T1000 (cell line): Measurements from ENCODE around the gene PIP4K2C.

Source experiments
- DNase-seq: peaks from one replicate; lab custom pipeline; 2025; ENCODE audit warnings: mixed read lengths; lab: John Stamatoyannopoulos, UW

PIP4K2C gene

GRCh38 chr12:57590864-57591781, at the start of gene PIP4K2C:
PIP4K2C (plus strand) TSS chr12:57591192; CDS start chr12:57591290, 98 bp downstream.
- peak; percentile 100 for DNase-seq

- no peak for DNase-seq
Measured at GRCh38 chr12:57541717-57542116, 49.3 kb upstream of the PIP4K2C start.

- DNase-seq, result no peak
Measured at GRCh38 chr12:57543581-57543980, 47.4 kb upstream of the PIP4K2C start.

GRCh38 chr12:57545809-57546437, 45.1 kb upstream of the PIP4K2C start:
- DNase-seq, result no peak

- DNase-seq, result peak; percentile 93
Measured at GRCh38 chr12:57546438-57547287, 44.3 kb upstream of the PIP4K2C start, which contains the start of gene DCTN2. DCTN2 (minus strand) TSS chr12:57547192; CDS start chr12:57547063, 129 bp downstream.

DNA sequence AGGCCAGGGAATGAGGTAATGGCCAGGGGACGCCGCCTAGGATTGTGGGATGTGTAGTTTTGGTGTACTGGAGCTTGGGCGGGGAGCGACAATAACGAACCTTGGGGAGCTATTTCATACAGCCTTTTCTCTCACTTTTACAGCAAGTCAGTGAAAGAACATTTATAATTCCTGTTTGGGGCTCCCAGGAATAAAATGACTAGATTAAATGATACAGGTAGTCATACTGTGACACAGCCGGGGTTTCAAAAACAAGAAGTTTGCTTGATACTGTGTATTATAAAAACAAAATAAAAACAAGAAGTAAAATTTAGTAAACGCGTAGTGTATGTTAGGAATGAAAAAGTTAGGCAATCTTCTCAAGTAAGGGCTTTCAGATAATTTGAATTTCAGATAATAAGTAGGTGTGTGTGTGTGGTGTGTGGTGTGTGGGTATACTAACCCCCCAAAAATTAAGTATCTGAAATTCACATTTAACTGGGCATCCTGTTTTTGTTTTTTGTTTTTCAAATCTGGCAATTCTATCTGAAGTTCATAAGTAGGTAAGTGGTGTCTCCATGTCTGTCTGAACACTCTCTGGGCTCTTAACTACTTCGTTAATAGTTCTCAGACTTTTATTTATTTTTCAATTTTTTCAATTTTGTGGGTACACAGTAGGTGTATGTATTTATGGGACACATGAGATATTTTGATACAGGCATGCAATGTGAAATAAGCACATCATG, 43.5 kb upstream of the PIP4K2C start:
- no peak for DNase-seq

DNA sequence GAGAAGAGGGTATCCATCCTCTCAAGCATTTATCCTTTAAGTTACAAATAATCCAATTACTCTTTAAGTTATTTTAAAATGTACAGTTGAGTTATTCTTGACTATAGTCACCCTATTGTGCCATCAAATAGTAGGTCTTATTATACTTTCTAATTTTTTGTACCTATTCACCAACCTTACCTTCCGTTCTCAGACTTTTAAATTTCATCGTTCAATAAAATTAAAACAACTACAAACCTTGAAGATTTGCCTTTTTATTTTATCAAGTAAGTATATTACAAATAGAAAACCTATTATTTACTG, 43.0 kb upstream of the PIP4K2C start:
- no peak for DNase-seq

DNA sequence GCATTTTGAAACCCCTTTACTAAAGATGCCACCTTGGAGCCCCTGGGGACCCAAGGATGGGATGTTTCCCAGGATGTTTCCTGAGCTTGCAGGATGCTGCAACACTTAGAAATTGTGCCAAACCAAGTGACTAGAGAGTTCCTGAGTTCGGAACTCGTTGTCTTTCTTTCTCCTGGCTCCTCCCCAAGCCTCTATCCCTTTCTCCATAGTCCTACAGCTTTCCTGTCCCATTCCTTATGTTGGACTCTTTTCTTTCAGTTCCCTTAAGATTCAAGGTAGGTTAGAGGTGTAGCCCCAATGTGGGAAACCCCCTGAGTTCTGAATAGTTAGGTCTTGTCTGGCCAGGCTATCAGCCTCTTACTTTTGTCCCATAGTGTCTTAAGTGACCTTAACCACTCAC, 42.5 kb upstream of the PIP4K2C start:
- DNase-seq, result no peak

- DNase-seq, result no peak
Measured at GRCh38 chr12:57549203-57549908, 41.6 kb upstream of the PIP4K2C start.

DNA sequence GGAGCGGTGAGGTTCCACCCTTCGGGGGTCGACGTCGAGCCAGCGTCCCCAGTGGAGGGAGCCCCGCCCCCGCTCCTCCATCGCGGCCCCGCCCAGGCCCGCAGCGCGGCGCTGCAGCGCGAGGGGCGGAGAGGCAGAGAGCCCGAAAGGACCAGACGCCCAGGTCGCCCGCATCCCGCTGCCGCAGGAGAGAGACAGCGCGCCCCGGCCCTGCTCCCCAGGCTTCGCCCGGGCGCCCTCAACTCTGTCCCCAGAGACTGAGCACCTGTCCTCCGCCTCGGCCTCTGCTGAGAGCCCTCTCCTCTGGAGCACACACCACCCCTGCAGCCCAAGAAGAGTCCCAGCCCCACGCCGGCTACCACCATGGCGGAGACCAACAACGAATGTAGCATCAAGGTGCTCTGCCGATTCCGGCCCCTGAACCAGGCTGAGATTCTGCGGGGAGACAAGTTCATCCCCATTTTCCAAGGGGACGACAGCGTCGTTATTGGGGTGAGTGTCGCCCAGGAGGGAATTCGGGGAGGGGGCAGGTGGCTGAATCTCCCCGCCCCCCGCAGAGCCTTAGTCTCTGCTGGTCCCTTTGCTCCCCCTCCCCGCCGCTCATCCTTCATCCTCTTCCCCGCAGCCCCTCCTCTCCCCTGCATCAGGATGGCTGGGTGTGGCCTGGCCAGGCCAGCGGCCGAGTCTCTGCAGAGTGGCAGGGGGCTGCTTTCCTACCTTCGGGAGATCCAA, 40.9 kb upstream of the PIP4K2C start, which contains the start of gene KIF5A:
Gene KIF5A, plus strand, starts transcription at position 136 of the 732 bp plus-strand sequence. Its CDS starts 228 bp downstream, at position 364.
- no peak for DNase-seq

DNA sequence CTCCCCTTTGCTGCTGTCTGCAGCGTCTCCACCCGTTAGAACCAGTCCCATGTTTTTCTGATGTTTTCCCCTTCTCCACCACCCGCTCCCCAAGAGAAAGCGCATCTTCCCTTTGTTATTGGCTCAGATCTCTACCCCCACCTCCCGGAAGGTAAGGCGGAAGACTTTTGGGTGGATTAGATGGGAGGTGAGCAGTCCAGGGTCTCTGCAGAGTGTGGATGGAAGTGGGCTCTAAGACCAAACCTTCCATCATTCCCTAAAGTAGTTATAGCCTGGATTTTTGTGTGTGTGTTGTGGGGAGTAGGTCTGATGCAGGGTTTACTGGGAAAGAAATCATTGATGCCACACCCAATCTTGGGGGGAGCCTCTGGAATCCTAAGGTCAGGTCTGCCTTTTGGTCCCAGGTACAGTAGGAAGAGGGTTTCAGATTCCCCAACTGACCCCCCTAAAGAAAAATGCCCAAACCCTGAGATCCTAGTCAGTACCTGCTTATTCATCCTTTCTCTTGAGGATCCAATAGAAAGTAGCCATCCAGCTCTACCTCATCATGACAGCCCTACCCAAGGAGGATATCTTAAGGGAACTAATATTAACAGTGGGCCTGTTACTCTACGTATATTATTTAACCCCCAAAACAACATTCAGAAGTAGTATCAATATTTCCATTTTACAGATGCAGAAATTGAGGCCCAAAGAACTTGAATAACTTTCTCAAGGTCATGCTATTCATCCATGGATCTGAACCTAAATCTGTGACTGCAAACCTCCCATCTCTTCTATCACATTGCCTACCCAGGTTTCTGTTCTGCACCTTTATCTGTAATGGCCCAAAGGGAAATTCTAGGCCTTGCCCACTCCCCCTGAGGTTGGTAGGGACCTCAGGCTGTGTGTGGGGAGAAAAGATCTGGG, 40.1 kb upstream of the PIP4K2C start:
- DNase-seq, result no peak

DNA sequence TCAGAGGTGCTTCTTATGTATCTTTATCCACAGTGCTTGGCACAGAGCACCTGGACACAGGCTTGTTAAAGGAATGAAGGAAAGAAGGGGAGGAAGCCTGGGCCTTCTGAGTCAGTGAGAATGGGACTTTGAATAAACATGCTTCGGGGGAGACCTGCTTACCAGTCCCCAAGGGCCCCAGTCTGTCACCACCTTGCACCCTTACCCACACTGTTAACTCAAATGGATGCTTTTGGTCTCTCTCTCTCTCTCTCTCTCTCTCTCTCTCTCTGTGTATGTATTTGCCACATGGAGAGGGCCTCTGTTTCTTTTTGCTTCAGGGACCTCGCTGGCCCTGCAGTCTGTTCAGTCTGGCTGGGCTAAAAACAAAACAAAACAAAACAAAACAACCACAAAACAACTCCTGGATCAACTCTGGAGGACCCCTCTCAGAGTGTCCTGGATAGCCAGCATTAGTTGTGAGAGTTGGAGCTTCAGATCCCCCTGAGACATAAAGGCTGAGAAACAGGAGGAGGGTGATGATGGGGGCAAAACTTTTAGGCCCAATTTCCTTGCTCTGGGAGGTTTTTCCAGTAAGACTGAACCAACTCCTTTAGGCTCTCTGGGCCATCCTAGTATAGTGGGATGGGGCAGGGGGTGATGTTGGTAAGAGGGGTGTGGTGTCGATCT, 39.2 kb upstream of the PIP4K2C start:
- DNase-seq, result no peak

- DNase-seq, result no peak
Measured at GRCh38 chr12:57552306-57552651, 38.7 kb upstream of the PIP4K2C start.

DNA sequence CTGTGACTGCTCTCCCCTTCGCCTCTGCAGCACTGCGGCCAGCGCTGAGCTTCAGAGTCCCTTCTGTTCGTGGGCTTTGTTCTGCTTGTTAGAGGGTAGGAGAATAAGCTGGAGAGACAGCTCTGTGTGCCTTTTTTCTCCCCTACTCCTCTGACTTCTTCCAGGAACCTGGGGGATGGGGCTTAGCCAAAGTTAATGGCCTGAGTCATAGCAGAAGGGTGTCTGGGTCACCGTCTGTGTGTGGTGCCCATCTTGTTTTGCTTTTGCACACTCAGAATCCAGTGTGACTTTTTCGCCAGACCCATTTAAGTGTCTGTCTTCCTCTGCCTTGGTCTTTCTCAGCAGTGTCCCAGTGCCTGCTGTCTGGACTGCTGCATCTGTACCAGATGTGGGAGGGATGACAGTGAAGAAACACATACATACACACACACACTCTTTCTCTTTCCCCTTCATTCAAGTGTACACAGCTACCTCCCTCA, 38.1 kb upstream of the PIP4K2C start:
- no peak for DNase-seq

DNA sequence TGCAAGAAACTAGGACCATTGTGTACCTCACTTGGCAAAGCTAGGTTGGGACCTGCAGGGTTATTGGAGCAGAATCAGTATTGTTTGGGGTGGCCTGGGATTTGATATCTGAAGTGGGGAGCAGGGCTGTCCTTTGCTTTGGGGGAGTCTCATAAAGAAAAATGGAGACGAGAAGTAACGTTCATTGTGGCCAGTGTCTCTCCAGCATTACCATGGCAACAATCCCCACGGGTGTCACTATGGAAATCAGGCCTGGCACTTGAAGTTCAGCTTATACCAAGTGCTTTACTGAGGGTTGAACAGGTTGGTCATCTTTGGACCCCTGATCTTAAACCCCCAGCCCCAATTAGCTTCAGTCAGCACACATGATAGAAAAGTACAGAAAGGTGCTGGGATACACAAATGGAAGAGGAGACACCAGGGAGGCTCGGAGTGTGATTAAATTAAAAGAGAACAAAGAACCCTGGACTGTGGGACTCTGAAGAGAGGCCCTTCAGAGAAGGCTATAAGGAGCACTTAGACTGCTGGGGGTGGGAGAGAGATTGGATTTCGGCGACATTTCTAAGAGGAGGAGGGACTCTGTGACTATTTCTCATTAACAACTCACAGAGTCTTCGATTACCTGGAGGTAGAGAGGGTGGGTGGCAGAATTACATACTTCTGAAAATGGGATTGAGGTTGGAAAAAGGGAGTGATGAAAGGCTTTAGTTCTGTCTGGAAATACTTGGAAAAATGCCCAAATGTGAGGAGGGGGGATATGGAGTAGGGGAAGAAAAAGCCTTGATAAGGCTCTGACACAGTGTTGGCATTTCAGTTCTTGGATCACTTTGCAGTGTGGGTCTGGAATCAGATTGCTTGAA, 37.4 kb upstream of the PIP4K2C start:
- no peak for DNase-seq

- no peak for DNase-seq
Measured at GRCh38 chr12:57554453-57554852, 36.5 kb upstream of the PIP4K2C start.

- no peak for DNase-seq
Measured at GRCh38 chr12:57554897-57555296, 36.1 kb upstream of the PIP4K2C start.

GRCh38 chr12:57558864-57559263, 32.1 kb upstream of the PIP4K2C start:
- DNase-seq, result no peak
